HG03135 (cell line): Measurements from ENCODE around the gene METTL1.
"Not testable (repeated sequence)": the region's sequence is repeated elsewhere in the genome, so short reads cannot be mapped to it uniquely, and the experiment has no call there.

ENCODE experiments used
- ATAC-seq: cut with Tn5 transposase; IDR thresholded peaks from one replicate; pipeline ENCODE4 v1.9.1; 2021; ENCODE audit warnings: mild to moderate bottlenecking, moderate library complexity; ENCODE audit not compliant: unreplicated experiment

METTL1 gene

DNA sequence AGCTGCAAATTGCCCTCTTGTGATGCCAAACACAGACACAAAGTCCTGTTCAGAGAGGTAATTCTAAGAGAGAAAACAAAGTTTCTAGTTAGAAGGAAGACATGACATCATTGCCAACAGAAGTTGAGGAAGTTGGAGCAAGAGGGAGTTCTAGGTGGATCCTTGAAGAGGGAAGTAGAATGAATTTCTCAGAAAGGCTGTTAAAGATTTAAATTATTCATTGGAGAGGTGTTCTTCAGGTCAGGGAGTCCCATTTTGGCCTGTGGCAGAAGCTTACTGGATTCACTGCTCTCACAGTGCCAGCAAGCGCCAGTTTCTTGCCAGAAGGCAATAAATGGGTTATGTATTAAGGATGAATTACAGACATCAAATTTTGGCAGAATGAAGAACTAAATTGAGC lies 26.0 kb upstream of the METTL1 start:
- ATAC-seq = no peak

DNA sequence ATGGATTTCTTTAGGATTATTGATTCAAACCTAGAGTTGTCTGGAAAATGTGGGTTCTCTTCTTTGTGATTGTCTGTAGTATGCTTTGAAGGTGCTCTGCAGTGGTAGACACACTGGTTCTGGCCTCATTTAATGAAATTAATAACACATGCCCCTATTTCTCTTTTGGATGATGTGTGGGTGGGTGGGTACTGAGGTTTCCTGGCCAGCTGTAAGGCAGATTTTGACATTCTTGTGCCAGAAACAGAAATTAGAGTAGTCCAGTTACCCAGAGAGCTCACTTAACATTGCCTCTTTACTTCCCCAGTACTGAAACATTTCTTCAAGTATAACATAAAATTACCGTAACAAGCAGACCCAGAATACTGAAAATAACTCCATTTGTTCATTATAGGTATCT lies 25.1 kb upstream of the METTL1 start:
- ATAC-seq = no peak

DNA sequence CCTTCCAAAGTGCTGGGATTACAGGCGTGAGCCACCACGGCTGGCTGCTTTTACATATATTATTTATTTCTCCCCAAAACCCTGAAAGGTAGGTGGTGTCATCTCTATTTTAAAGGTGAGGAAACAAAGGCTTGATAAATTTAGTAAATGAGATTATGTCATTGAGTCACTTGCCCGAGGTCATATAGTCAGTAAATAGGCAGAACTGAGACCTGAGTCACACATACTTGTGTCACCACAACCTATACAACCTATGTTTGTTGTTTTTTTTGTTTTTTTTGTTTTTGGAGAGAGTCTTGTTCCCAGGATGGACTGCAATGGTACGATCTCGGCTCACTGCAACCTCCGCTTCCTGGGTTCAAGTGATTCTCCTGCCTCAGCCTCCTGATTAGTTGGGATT lies 23.4 kb upstream of the METTL1 start:
- no peak for ATAC-seq

DNA sequence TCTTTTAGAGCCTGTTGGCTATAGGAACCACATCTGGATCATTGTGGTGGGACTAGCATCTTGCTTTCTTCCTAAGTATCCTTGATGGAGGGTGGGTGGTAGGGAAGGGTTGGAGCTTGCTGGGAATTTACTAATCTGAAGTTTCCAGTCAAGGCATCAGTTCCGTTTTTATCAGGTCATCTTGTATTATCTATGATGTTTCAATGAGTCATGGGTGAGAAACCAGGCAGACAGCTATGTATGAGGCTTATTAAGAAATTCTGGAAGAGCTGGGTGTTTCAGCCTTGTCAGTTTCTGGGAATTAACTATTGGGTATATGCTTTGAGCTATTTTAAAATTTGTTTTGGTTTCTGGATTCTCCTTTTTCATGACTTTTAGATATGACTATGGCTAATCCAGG lies 22.0 kb upstream of the METTL1 start:
- ATAC-seq = no peak

DNA sequence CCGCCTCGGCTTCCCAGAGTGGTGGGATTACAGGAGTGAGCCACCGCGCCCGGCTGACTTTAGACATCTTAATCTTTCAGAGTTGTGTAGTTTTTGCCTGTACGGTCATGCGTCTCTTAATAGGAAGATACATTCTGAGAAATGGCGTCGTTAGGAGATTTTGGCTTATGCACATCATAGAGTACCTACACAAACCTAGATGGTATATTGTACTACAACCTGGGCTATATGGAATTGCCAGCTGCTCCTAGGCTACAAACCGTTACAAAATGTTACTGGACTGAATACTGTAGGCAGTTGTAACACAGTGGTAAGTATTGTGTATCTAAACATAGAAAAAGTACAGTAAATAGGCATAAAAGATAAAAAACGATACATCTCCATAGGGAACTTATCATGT lies 12.0 kb upstream of the METTL1 start:
- no peak for ATAC-seq

DNA sequence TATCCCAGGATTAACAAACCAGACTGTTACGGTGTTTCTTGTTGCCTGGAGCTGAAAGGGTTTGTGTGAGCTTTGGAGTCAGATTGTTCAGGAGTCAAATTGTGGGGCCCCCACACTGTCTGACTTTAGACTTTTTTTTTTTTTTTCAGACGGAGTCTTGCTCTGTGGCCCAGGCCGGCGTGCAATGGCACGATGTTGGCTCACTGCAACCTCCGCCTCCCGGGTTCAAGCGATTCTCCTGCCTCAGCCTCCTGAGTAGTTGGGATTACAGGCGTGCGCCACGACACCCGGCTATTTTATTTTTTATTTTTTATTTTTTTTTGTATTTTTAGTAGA lies 11.5 kb upstream of the METTL1 start:
- ATAC-seq = no peak

DNA sequence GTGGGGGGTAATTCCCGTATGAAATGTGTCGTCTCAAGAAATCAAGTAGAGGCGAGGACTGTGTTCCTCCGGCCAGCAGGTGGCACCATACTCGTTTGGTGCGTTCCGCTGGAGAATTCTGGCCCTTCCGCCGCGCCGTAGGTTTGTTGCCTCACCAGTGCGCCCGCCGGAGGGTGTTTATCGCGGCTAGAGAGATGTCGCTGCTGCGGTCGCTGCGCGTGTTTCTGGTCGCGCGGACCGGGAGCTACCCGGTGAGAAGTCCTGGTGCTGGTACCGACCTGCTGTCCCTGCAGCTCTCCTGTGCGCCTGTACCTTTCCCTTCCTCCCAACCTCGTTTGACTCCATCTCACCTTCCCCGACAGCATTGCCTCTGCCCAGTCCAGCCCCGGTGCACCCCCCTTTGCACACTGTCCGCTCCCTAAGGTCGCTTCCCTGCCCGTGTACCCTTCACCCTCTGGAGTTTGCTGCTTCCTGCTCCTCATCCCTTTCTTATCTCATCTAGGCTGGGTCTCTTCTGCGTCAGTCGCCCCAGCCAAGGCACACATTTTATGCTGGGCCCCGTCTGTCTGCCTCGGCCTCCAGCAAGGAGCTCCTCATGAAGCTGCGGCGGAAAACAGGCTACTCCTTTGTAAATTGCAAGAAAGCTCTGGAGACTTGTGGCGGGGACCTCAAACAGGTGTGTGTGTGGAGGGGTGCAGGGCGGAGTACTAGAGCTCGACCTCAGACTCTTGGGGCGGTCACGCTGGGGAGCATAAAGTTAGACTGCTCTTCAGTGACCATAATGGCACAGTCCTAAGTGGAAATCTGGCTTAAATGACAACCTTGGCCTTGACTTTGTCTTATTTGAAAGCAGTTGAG lies 10.9 kb upstream of the METTL1 start, which contains the start of gene TSFM:
TSFM (plus strand) TSS at position 180 of the 858 bp plus-strand sequence; CDS start at position 195, 15 bp downstream.
- peak; percentile 85 for ATAC-seq

DNA sequence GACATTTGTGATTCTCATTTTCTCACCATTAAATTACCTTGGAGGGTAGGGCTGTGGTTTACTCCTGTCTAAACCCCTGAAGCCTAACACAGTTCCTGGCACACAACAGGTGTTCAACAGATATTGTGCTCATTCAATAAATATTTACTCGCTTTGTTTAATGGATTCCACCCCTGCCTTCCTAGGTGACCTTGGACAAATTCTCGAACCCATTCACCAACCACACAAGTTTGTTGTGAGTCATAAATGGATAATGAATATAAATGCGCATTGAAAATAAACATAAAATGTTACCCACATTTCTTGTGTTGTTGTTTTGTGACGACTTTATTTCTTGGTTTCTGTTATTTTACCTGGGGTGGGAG lies 10.3 kb upstream of the METTL1 start:
- ATAC-seq = no peak

DNA sequence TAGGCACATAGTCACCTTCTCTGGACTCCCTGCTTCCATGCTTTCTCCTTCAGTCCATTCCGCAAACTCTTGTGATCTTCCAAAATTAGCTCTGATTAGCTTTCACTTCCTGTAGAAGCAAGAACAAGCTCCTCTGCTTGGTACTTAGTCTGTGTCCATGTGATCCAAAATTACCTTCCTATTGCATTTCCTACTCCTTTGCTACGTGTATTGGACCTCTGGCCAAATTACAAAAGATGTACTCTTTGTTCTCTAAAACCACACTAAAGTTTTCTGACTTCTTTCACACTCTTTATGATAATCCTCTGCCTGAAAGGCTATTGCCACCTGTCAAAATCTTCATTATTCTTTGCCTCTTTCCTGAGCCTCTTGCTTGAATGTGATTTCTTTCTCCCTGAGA lies 9.9 kb upstream of the METTL1 start:
- ATAC-seq = no peak

DNA sequence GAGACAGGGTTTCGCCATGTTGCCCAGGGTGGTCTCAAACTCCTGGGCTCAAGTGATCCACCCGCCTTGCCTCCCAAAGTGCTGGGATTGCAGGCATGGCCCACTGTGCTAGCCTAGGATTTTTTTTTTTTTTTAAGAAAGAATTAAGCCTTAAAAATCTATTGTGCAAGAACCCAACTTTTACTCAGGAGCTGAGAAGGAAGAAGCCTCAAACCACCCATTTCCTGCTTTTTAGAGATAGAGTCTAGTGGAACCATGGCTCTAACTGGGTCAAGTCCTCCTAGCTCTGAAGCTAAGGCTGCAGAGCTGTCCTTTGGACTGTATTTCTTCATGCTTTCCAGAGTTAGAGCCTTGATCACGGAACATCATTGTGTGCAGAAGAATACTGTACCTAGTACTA lies 9.3 kb upstream of the METTL1 start:
- no peak for ATAC-seq

DNA sequence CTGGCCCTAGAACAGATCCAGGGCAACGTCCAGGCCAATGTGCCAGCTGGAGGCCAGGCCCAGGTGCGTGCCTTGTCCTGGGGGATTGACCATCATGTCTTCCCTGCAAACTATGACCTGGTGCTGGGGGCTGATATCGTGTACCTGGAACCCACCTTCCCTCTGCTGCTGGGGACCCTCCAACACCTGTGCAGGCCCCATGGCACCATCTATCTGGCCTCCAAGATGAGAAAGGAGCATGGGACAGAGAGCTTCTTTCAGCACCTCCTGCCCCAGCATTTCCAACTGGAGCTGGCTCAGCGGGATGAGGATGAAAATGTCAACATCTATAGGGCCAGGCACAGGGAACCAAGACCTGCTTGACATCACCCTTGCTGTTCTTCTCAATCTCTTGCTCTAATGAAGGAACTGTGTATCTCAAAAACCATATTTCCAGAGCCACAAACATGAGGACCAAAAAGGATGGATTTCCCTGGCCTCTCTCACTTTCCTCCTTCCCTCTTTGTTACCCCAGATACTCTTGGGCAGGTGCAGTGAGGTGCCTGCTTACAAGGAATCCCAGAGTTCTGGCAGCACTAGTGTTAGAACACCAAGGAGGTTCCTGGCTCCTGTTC lies 8.5 kb upstream of the METTL1 start:
- ATAC-seq = no peak

DNA sequence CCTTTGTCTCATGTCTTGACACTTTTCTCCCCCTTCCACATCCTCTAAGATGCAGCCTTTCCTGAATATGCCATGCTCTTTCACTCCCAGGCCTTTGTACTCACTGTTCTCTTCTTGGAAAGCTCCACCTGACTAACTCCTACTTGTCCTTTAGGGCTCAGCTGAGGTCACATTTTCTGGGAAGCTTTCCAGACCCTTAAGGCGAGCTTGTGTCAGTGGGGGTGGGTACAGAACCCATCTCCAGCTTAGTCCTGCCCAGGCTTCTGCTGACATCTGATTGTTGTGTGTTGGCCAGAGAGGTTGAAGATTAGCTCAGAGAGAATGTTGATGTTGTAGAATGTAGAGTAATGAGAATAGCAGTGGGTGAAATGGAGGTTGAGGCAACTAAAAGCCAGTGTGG lies 7.8 kb upstream of the METTL1 start:
- ATAC-seq = no peak

DNA sequence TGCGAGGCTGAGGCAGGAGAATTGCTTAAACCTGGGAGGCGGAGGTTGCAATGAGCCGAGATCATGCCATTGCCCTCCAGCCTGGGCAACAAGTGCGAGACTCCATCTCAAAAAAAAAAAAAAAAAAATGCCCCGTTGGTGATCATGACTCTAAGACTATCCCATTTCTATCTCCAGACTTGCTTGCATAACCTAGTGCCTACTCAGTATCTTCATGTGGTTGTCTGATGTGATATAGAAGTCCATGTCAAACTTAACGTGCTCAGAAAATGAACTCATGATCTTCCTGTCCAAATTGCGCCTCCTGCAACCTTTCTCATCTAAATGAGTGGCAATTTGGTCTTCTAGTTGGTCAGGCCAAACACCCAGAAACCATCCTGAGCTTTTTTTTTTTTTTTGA lies 6.0 kb upstream of the METTL1 start:
- ATAC-seq = no peak

DNA sequence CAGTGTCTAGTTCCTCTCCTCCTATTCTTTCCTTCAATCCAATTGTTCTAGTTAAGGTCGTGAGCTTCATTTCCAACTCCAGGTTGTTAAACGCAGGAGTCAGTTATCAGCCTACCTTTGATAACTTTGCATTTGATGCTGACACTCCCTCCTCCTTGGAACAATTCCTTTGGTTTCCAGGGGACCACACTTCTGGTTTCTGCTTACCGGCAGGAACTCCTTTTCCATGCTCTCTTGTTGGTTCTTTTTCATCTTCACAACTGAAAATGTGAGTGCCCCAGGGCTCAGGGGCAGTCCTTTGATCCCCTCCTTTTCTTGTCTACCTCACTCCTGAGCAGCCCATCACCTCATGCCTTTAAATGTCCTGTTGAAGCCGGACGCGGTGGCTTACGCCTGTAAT lies 5.5 kb upstream of the METTL1 start:
- ATAC-seq = no peak

DNA sequence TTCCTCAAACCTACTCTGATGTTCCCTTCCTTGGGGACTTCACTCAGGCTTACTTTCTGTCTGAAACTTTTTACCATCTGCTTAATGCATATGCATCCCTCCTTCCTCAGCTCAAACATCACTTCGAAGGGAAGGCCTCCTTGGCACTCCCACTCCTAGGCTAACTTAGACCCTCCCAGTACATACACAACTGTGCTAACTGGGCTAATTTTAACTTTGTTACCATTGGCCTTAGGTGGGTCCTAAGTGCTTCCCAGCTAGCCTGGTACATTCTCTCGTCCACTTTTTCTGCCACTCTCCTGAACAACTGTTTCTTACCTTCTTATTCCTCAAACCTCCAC lies 4.3 kb upstream of the METTL1 start:
- no peak for ATAC-seq

DNA sequence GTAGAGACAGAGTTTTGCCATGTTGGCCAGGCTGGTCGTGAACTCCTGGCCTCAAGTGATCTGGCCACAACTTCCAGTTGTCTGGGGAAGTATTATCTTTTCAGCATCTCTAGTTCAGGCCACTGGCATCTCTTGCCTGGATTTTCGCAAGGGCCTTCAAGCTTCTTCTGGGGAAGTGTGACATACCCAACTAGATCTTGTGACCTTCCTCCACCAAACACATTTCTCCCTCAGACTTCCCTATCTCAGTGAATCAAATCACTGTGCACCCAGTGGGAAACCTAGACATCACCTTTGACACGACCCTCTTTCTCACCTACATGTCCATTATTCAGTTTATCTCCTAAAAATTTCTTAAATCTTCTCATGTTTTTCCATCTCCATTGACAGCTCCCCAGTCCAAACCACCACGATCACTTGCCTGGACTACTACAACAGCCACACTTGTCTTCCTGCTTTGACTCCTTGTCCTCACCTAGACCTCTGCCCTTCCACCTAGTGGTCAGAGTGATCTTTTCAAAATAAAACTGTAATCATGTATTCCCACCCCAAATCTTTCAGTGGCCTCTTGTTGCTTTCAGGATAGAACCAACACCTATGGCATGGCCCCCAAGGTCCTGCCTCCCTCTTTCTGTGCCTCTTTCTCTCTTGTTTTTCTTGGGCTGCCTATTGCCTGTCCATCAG lies 3.8 kb upstream of the METTL1 start:
- no peak for ATAC-seq

DNA sequence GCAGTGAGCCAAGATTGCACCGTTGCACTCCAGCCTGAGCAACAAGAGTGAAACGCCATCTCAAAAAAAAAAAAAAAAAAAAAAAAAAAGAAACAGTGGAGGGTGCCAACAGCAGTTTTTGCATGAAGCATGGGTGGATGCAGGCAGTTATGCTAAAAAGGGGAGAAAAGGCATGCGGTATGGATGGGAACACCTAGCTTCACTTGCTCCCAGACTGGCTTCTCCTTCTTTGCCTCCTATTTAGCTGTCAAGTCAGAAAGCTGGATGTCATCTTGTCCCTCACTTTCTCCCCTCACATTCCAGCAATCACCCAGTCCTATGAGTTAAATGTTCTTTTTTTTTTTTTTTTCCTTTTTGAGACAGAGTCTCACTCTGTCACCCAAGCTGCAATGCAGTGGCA lies 3.1 kb upstream of the METTL1 start:
- no peak for ATAC-seq

DNA sequence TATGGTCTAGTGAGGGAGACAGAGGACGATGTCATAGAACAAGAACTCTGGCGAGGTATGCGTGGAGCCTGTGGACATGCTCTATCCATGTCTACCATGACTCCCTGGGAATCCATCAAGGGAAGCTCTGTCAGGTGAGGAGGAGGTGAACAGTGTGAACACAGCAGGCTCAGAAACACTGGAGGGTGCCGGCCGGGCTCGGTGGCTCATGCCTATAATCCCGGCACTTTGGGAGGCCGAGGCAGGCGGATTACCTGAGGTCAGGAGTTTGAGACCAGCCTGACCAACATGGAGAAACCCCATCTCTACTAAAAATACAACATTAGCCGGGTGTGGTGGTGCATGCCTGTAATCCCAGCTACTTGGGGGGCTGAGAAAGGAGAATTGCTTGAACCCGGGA lies 2.7 kb upstream of the METTL1 start:
- ATAC-seq = not testable (repeated sequence)

DNA sequence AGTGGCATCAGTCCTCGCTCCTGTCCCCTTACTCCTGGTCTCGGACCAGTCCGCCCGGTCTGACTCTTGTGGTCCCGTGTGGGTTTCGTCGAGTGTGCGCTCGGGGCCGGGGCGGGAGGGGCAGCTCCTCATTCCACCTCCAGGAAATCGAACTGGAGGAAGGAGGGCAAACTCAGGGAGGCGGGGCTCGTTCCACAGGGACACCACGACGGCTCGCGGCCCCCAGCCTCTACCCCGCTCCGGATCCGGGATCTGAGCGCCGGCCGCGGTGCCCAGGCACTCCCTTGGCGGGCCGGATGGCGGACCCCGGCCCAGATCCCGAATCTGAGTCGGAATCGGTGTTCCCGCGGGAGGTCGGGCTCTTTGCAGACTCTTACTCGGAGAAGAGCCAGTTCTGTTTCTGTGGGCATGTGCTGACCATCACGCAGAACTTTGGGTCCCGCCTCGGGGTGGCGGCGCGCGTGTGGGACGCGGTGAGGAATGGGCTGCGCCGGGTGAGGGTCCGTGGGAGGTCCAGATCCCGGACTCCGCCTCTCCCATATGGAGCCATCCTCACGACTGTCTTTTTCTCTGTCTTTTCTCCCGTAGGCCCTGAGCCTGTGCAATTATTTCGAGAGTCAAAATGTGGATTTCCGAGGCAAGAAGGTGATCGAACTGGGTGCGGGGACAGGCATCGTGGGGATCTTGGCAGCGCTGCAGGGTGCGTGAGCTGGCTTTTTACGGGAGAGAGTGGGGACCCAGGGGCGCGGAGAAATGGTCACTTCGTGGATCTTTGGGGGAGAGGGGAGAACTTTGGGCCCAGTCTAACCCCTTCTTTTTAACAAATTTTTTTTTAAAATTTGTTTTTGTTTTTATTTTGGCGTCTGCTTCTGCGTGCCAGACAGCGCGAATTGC lies 771 bp upstream of the METTL1 start, which contains the start of gene EEF1AKMT3:
EEF1AKMT3 (plus strand) TSS at position 186 of the 894 bp plus-strand sequence; CDS start at position 297, 111 bp downstream.
- ATAC-seq = peak; percentile 8

DNA sequence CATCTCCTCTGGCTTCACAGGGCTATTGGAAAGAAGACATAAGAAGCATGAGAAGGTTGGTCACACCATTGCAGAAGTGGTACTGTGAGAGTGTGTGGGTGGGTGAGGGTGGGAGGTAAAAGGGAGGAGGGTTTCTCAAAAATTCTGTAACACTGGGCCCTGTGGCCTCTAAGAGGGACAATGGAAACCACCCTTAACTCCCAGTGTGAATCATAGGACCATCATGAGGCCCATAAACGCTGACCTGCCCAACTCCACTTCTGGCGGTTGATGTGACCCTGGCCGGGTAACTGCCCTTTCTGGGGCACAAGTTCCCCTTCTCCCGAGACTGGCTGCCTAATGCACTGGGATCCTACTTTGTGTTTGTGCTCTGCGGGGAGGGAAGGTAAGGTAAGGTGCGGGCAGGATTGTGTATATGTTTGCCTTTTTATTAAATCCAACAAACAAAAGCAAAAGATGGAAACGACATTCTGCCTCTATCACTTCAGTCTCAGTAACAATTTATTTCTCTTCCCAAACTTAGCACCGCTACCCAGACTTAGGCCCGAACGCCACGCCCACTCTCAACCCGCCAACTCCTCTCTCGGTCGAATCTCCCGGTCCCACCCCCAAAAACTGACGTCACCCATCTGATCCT lies 551 bp downstream of the METTL1 start:
- peak; percentile 80 for ATAC-seq

DNA sequence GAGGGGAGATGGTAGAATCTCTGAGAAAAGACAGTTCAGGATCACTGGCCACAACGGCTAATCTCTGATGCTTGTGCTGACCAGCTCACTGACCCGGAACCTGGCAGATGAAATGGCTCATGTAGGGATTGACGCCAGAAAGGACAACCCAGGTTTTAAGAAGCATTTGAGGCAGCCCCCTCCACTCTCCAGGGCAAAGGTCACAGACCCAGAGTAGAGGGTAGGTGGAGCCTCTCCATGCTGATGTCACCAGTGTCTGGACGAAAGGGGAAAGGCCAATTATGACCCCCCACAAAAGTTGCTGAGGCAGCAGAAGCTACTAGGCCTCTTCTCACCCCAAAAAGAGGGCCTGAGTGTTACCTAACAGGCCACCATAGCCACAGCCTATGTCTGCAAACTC lies 1.2 kb downstream of the METTL1 start:
- no peak for ATAC-seq
